GM19455 (cell line): Measurements from ENCODE around the gene EXOSC10.
"Not testable (repeated sequence)": the region's sequence is repeated elsewhere in the genome, so short reads cannot be mapped to it uniquely, and the experiment has no call there.

Source experiments
- ATAC-seq: cut with Tn5 transposase; IDR thresholded peaks from one replicate; pipeline ENCODE4 v1.9.1; 2021; ENCODE audit not compliant: unreplicated experiment

EXOSC10 gene

DNA sequence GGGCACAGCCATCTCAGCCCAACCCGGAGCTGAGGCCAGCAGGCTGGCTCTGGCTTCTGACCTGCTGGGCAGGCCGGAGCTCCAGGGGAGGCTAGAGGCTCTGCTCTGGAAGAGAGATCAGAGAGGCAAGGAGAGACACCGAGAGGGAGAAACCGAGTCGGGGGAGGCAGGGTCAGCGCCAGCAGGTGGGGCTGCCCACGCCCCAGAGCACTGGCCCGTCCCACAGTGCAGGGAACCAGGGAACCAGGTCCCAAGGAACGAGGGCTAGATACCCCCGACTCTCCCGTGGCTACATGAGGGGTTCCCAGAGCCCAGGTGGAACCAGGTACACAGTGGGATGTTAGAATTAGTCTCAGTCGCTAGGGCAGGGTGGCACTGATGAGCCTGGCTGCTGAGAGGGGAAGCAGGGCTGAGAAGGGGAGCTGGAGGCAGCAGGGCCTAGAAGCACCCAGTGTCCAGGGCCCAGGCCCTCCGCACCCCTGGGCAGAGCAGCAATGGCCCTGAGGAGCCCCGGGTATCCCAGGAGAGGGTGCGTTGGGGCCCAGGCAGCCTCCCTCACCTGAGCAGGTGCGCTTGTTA is 54.7 kb downstream of the EXOSC10 start:
- no peak for ATAC-seq

DNA sequence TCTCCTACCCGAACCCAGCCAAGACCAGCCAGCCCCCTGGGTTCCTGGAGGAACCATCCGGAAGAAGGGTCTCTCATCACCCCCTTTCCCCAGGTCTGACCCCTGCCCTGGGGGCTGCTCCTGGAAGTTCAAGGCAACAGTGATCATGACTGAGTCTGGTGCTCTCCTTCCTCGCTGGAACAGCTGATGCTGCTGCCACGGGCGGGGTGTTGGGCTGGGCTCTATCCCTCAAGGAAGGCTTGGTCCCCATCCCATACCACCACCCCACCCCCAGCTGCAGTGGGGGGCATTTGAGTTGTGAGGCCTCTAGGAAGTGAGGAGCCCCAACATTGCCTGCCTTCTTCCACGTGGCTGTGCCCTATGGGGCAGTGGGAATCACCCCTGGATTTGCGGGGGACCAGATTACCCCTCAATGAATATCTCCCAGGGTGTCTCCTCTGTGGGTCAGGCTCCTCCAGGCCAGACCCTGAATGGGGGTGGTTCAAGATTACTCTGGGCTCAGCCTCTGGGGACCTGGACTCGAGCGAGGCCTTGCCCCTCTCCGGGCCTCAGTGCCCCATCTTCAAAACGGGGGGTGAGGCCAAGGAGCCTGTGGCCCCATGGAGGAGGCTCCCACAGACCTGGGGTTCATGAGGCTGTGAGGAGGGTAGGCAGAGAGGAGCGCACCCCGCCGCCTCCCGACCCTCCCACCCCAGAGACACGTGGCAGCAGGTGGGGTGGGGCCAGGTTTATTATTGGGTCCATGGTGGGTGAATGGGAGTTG is 55.4 kb downstream of the EXOSC10 start:
- no peak for ATAC-seq

DNA sequence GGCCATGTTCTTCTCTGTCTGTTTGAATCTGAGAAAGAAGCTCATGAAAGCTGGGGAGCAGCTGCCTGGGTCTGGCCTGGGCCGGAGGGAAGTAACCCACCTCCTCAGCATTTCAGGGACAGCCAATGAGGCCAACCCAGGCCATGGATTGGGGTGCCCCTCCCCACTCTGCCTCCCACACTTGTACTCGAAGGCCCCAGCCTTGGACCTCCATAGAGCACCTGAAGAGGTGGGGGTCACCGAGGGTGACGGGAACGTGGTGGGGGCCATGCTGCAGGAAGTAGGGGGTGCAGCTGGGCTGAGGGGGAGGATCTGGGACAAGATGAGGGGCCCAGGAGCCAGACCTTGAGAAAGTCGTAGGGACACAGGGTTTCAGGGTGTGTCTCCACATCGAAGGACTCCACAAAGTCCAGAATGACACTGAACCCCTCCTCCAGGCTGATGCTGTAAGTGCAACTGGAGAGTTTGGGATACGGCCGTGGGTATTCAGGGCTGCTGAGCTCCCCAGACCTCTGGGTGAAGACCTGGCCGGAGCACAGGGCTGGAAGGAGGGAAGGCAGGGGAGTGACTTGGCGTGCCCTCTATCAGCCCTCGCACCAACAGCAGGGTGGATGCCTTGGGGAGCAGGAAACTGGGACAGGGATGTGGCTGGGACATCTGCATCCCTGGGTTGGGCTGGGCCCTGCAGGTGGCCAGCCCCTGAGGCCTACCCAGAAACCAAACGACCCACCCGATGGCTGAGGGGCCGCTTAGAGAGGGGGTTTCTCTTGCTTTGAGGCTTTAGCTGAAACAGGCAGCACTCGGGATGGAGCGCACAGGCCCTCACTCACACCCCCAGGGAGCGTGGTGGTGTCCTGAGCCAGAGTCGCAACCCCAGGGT is 56.4 kb downstream of the EXOSC10 start:
- no peak for ATAC-seq

DNA sequence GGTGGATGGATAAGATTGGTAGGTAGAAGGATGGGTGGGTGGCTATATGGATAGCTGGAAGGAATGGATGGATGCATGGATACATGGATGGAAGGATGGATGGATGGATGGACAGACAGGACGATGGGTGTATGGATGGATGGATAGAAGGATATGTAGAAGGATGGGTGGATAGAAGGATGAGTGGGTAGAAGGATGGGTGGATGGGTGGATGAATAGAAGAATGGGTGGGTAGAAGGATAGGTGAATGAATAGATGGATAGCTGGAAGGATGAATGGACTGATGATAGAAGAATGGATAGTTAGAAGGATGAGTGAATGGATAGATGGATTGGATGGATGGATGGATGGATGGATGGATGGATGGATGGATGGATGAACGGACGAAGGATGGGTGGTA is 57.6 kb downstream of the EXOSC10 start:
- ATAC-seq = no peak

DNA sequence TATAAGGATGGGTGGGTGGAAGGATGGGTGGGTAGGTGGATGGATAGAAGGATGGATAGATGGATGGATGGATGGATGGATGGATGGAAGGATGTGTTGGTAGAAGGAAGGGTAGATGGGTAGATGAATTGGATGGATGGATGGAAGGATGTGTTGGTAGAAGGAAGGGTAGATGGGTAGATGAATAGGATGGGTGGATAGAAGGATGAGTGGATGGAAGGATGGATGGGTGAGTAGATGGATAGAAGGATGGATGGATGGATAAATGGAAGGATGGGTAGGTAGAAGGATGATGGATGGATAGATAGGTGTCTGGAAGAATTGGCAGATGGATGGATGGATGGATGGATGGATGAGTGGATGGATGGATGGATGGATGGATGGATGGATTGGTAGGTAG is 58.6 kb downstream of the EXOSC10 start:
- no peak for ATAC-seq

DNA sequence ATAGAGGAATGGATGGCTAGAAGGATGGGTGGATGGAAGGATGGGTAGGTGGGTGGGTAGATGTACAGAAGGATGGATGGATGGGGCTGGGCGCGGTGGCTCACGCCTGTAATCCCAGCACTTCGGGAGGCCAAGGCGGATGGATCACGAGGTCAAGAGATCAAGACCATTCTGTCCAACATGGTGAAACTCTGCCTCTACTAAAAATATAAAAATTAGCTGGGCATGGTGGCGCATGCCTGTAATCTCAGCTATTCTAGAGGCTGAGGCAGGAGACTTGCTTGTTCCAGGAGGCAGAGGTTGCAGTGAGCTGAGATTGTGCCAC is 59.6 kb downstream of the EXOSC10 start:
- not testable (repeated sequence) for ATAC-seq

DNA sequence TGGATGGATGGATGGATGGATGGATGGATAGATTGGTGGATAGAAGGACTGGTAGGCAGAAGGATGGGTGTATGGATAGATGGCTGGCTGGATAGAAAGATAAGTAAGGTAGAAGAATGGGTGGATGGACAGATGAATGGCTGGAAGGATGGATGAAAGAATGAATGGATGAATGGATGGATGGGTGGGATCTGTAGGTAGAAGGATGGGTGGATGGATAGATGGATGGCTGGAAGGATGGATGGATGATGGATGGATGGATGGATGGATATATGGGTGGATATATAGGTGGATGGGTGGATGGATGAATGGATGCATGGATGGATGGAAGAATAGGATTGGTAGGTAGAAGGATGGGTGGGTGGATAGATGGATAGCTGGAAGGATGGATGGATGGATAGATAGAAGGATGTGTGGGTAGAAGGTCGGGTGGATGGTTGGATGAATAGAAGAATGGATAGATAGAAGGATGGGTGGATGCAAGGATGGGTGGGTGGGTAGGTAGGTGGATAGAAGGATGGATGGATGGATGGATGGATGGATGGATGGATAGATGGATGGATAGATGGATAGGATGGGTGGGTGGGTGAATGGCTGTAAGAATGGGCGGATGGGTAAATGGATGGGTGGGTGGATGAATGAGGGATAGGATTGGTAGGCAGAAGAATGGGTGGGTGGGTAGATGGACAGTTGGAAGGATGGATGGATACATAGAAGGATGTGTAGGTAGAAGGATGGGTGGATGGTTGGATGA is 60.1 kb downstream of the EXOSC10 start:
- no peak for ATAC-seq

DNA sequence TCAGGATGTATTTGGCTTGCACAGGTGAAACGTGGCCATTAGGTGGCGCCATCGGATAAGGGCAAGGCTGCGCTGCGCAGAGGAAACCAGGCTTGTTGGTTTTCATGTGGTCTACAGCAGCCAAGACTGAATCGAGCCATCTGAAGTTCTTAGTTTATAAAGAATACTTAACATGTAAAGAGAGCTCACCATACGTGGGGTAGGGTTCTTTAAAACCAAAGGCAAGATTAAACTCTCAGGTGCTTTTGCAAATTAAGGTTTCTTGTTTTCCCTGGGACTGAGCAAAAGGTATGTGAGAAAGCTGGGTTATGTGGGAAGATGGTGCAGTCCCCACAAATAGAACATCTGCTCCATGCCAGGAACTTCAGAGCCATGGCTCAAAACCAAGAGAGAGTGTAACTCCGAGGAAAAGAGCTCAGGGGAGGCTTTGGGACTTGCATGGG is 61.9 kb downstream of the EXOSC10 start:
- no peak for ATAC-seq

DNA sequence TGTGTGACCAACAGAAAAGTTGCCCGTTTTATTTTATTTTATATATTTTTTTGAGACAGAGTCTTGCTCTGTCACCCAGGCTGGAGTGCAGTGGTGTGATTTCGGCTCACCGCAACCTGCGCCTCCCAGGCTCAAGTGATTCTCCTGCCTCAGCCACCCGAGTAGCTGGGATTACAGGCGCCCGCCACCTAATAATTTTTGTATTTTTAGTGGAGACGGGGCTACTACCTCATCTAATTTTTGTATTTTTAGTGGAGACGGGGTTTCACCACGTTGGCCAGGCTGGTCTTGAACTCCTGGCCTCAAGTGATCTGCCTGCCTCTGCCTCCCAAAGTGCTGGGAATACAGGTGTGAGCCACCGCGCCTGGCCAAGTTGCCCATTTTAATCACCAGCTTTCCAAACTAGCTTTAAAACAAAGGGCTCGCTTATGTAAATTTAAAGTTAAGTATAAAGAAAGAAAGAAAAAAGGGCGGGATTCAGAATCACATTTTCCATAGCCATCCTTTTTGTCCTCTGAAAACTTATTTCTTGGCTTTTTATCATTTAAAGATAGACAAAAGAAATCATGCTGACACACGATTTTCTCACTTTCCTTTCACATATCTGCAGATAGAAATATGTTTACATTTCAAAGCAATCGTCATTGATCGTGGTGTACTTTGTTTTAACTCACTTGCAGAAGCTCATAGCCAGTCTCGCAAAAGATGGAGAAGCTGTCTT is 62.5 kb downstream of the EXOSC10 start:
- not testable (repeated sequence) for ATAC-seq

DNA sequence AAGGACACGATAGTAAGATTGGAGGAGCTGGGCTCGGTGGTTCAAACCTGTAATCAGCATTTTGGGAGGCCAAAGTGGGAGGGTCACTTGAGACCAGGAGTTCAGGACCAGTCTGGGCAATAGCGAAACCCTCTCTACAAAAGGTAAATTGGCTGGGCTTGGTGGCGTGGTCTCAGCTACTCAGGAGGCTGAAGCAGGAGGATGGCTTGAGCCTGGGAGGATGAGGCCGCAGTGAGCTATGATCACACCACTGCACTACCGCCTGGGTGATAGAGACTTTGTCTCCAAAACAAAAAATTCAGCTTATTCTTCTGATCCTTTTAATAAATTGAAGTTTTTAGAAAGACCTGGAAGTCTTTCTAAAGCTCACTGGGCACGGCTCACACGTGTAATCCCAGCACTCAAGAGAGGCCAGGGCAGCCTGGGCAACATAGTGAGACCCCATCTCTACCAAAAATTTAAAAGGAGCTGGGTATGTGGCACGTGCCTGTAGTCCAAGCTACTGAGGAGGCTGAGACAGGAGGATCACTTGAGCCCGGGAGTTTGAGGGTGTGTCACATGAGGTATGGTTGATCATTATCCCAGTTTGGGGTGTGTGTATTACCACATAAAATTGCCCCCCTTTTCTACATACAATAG is 67.9 kb downstream of the EXOSC10 start:
- ATAC-seq = no peak

DNA sequence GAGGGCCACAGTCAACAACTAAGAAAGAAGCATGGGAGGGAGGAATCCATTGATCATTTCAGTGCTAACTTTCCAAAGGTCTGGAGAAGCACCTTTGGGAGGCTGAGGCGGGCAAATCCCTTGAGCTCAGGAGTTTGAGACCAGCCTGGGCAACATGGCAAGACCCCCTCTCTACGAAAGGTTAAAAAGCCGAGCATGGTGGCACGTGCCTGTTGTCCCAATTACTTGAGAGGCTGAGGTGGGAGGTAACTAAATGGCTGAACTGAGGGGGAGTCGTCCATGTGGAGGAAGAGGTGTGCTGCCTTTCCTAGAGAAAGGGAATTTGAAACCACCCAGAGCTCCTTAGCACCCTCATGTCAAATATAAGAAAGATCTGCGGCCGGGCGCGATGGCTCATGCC is 68.8 kb downstream of the EXOSC10 start:
- ATAC-seq = no peak

DNA sequence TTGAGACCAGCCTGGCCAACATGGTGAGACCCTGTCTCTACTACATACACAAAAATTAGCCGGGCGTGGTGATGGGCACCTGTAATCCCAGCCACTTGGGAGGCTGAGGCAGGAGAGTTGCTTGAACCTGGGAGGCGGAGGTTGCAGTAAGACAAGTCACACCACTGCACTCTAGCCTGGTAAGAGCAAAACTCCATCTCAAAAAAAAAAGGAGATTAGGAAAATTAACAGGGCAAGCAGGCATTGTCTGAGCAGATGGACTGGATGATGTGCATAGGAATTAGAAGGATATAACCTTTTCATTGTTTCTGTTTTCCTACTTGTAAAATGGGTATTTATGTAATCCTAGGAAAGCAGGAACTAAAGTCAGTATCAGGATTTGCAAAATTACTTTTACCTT is 71.7 kb downstream of the EXOSC10 start:
- ATAC-seq = no peak

DNA sequence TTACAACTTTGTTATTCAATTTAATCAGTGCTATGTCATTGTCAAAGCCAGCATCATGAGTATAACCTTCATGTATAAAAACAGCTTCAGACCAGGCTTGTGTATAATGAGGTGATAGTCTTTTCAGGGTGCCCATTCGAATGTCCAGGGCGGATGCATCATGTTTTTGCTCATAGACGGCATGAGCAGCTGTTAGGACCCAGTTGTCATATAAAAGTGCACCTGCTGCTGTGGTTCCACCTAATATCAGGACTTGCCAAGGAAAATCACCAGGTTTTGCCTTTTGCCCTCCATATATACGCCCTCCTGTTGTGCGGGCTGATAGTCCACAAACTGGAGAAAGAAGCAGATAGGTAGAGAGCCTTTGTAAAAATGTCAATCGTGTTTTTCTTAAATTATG is 72.4 kb downstream of the EXOSC10 start:
- no peak for ATAC-seq

DNA sequence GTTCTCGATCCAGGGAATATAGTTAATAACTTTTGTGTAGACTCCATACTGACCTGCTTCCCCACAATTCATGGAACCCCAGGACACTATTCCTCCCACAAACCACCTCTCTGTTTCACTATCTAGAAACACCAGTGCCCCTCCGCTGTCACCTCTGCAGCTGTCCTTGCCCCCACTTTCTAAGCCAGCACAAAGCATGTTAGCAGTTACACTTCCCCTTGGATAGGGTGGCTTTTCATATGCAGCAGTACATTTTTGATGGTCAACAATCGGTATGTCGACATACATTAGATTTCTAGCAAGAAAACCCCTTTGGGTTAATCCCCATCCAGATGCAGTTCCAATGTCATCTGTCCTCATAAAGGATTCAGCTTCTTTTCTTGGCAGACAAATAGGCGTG is 72.8 kb downstream of the EXOSC10 start:
- no peak for ATAC-seq

DNA sequence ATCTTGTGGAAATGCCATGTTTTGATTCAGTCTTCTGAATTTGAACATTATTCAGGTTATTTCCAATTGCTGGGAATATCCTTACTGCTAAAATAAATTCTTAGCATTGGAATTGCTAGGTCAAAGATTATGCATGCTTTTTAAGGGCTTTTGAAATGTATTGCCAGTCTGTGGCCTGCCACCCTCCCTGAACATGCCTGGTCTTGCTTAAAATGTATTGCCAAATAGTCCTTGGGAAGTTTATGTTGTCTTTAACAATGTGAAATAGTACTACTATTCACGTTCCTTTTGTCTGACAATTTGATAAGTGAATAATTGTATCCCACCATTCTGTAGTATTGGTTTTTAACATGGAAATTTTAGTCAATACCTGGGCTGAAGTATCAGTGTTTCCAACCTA is 73.6 kb downstream of the EXOSC10 start:
- ATAC-seq = no peak

DNA sequence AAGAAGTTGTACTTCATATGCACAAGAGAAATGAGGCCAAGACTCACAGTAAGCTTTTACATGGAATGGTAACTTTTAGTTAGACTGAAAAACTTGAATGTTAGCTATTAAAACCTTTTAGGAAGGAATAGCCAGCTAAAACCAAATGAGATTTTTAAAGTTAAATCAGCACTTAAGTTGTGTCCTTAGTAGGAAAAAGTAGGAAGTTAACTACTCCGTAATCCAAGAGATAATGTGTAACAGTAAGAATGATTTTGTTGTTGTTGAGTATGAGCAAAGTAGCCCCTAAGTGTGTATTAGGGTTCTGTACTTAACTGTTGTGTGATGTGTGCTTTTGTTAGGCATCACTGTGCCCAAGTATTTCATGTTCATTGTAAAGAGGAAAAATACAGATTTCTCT is 74.1 kb downstream of the EXOSC10 start:
- no peak for ATAC-seq

DNA sequence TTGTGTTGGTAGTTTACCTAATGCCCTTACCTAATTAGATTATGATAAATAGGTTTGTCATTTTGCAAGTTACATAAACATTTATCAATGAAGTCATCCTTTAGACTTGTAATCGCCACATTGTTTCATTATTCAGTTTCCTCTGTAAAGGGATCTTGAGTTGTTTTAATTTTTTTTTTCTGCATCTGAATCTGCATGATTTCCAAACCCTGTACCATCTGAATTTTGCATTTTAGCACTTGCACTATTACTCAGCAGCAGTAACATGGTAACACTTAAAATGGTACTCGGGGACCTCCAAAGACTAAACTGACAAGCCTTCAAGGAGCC is 74.8 kb downstream of the EXOSC10 start:
- no peak for ATAC-seq

DNA sequence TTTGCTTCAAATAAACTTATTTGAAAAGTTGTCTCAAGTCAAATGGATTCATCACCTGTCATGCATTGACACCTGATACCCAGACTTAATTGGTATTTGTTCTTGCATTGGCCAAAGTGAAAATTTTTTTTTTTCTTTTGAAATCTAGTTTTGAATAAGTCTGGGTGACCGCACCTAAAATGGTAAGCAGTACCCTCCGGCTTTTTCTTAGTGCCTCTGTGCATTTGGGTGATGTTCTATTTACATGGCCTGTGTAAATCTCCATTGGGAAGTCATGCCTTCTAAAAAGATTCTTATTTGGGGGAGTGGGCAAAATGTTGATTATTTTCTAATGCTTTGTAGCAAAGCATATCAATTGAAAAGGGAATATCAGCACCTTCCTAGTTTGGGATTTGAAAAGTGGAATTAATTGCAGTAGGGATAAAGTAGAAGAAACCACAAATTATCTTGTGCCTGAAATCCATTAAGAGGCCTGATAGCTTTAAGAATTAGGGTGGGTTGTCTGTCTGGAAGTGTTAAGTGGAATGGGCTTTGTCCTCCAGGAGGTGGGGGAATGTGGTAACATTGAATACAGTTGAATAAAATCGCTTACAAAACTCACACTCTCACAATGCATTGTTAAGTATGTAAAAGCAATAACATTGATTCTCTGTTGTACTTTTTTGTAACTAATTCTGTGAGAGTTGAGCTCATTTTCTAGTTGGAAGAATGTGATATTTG is 75.4 kb downstream of the EXOSC10 start:
- no peak for ATAC-seq

DNA sequence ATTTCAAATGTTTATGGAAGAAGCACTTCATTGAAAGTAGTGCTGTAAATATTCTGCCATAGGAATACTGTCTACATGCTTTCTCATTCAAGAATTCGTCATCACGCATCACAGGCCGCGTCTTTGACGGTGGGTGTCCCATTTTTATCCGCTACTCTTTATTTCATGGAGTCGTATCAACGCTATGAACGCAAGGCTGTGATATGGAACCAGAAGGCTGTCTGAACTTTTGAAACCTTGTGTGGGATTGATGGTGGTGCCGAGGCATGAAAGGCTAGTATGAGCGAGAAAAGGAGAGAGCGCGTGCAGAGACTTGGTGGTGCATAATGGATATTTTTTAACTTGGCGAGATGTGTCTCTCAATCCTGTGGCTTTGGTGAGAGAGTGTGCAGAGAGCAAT is 76.5 kb downstream of the EXOSC10 start:
- ATAC-seq = no peak

DNA sequence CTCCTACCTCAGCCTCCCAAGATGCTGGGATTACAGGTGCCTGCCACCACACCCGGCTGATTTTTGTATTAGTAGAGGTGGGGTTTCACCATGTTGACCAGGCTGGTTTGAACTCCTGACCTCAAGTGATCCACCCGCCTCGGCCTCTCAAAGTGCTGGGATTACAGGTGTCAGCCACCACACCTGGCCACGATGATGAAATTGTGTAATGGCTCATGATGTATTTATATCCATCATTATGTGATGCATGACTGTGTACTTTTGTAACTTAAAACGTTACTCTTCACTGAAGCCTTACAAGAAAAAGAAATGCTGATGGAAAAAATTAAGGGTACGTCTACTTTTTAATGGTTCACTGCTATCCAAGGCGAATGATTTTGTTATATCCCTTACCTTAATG is 79.7 kb downstream of the EXOSC10 start:
- ATAC-seq = no peak
